ENCODE results near the gene CTU1.

Gene CTU1

DNA sequence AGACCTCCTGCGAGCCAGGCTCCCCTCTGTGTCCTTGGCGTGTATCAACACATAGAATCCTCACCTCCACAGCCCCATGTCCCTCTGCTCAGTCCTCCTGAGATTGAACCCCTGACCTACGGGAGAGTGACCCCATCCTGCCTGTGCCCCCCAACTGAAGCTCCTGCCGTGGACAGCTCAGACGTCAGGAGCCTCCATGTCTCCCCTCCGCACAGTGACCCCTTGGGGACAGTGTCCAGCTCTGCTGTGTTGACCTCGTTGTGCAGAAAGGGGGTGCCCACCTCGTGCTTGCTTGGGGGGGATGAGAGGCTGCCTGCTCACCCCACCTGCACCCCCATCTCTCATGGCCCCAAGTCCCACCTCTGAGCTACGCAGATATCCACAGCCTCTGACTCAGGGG, 16.0 kb upstream of the CTU1 start:
- no peak for TF ChIP-seq POLR2A (IDR thresholded peaks at IDR 0.05; ENCODE audit: low read depth, low read length)
- no peak for FAIRE-seq
- DNase-seq (ENCODE audit: insufficient read length, low spot score), result no peak

GRCh38 chr19:51123802-51124201, 15.6 kb upstream of the CTU1 start:
- DNase-seq (ENCODE audit: insufficient read length, low spot score) (no peak), FAIRE-seq (no peak)
- no peak for TF ChIP-seq POLR2A (IDR thresholded peaks at IDR 0.05; ENCODE audit: low read depth, low read length)

GRCh38 chr19:51123381-51123800, 15.2 kb upstream of the CTU1 start:
- no peak for TF ChIP-seq POLR2A (IDR thresholded peaks at IDR 0.05; ENCODE audit: low read depth, low read length)
- FAIRE-seq (no peak), DNase-seq (ENCODE audit: insufficient read length, low spot score) (no peak)

DNA sequence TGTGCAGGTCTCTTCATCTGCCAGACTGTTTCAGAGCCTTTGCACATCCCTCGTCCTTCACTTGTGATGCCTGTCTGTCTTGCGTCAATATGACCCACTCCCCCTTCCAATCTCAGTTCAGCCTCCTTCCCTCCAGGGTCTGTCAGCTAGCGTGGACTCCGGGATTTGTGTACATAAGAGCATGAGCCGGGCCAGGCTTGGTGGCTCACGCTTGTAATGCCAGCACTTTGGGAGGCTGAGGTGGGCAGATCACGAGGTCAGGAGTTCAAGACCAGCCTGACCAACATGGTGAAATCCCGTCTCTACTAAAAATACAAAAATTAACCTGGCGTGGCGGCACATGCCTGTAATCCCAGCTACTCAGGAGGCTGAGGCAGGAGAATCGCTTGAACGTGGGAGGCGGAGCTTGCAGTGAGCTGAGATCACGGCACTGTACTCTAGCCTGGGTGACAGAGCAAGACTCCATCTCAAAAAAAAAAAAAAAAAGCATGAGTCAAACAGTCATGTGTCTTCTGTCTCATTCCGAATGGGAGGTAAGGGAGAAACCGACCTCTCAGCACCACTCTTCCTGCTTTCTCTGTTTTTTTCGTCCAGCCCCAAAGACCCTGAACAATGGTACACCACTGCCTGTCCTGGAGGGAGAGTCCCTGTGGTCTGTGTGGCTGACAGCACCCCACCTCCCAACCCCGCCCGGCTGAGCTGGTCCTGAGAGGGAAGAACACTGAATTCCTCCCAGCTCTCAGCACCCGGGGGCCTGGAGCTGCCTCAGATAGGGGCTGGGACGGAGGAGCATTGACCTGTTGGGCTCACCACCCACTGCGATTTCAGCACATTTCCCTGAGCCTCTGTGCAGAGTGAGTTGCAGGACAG, 14.1 kb upstream of the CTU1 start:
- peak; percentile 28 for DNase-seq (ENCODE audit: insufficient read length, low spot score)
- TF ChIP-seq POLR2A (IDR thresholded peaks at IDR 0.05; ENCODE audit: low read depth, low read length), result no peak
- FAIRE-seq, result no peak

DNA sequence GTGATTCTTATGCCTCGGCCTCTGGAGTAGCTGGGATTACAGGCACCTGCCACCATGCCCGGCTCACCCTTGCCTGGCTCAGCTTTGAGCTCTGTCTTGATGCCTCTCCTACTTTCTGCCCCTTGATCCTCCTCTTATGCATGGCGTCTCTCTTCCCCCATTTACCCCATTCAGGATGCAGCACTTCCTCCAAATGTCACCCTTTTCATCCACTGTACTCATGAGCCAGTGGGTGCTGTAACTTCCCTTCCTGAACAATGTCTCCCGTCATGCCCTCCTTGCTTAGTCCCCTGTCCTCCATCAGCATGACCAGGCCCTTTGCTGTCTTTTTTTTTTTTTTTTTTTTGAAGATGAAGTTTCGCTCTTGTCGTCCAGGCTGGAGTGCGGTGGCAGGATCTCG, 13.0 kb upstream of the CTU1 start:
- DNase-seq (ENCODE audit: insufficient read length, low spot score) (no peak), FAIRE-seq (no peak)
- no peak for TF ChIP-seq POLR2A (IDR thresholded peaks at IDR 0.05; ENCODE audit: low read depth, low read length)

GRCh38 chr19:51120160-51120559, 12.0 kb upstream of the CTU1 start:
- DNase-seq (ENCODE audit: insufficient read length, low spot score) (no peak), FAIRE-seq (no peak)
- TF ChIP-seq POLR2A (IDR thresholded peaks at IDR 0.05; ENCODE audit: low read depth, low read length), result no peak

DNA sequence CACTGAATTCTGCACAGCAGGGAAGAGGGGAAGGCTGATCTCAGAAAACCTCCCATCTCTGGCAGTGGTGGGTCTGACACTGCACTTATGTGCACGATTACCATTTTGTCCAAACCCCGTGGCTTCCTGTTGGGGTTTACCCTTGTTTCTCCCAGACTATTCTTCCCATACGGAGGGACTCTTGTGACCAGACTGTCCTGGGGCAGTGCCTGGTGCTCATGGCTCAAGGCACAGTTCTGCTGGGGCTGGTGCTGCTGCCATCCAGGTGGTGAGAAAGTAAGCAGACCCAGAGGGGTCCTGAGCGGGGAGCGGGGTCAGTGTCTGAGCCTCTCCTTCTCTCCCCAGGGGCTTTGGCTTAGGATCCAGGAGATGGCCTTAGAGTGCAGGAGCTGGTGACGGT, 11.4 kb upstream of the CTU1 start:
- no peak for FAIRE-seq
- DNase-seq (ENCODE audit: insufficient read length, low spot score), result no peak
- no peak for TF ChIP-seq POLR2A (IDR thresholded peaks at IDR 0.05; ENCODE audit: low read depth, low read length)

DNA sequence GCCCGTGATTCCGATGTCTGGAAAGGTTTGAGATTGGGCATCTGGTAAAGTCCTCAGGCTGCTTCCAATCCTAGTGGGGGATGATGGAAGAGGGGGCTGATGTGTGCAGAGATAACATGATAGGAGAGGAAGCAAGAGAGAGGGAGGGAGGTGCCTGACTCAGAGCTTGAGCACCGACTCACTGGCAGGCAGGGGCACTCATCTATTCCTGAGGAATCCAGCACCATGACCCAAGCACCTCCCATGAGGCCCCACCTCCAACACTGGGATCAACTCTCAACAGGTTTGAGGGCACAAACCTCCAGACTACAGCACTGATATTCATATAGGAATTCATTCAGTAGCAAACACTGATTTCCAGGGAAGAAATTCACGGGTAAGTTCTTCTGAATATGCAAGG, 10.9 kb upstream of the CTU1 start:
- FAIRE-seq, result no peak
- DNase-seq (ENCODE audit: insufficient read length, low spot score), result no peak
- TF ChIP-seq POLR2A (IDR thresholded peaks at IDR 0.05; ENCODE audit: low read depth, low read length), result no peak

- FAIRE-seq (no peak), DNase-seq (ENCODE audit: insufficient read length, low spot score) (no peak)
- no peak for TF ChIP-seq POLR2A (IDR thresholded peaks at IDR 0.05; ENCODE audit: low read depth, low read length)
These were observed 8.6 kb upstream of the CTU1 start for GRCh38 chr19:51116736-51117286.

GRCh38 chr19:51114087-51114729, 6.0 kb upstream of the CTU1 start:
- no peak for DNase-seq (ENCODE audit: insufficient read length, low spot score)
- no peak for FAIRE-seq
- no peak for TF ChIP-seq POLR2A (IDR thresholded peaks at IDR 0.05; ENCODE audit: low read depth, low read length)

- DNase-seq (ENCODE audit: insufficient read length, low spot score), result no peak
- no peak for TF ChIP-seq POLR2A (IDR thresholded peaks at IDR 0.05; ENCODE audit: low read depth, low read length)
- FAIRE-seq, result no peak
These were observed 3.4 kb upstream of the CTU1 start for GRCh38 chr19:51111606-51112005.

GRCh38 chr19:51110666-51110971, 2.4 kb upstream of the CTU1 start:
- DNase-seq (ENCODE audit: insufficient read length, low spot score) (no peak), FAIRE-seq (no peak)
- no peak for TF ChIP-seq POLR2A (IDR thresholded peaks at IDR 0.05; ENCODE audit: low read depth, low read length)

- DNase-seq (ENCODE audit: insufficient read length, low spot score) (no peak), FAIRE-seq (no peak)
- no peak for TF ChIP-seq POLR2A (IDR thresholded peaks at IDR 0.05; ENCODE audit: low read depth, low read length)
These were observed 567 bp upstream of the CTU1 start for GRCh38 chr19:51108805-51109146.

- FAIRE-seq (no peak), DNase-seq (ENCODE audit: insufficient read length, low spot score) (no peak)
- TF ChIP-seq POLR2A (IDR thresholded peaks at IDR 0.05; ENCODE audit: low read depth, low read length), result no peak
These were observed 673 bp downstream of the CTU1 start for GRCh38 chr19:51107406-51108065.

All from H54 (cell line).